ENCODE measurements around the gene RBM23. TPM values are rescaled to one million over a fixed set of nuclear protein-coding genes. Genes with fewer than 3 reads are reported as not detected.

RBM23 gene
- total RNA-seq, 1 experiment from 2014 or later = 105 TPM

- Histone ChIP-seq H3K27me3 (replicated peaks; ENCODE audit: insufficient read depth, low read depth, low read length, poor library complexity) (no peaks in the 10 kb centered on the region), H3K9me3 (ENCODE audit: low read depth, low read length, poor library complexity, severe bottlenecking) (no peaks in the 10 kb centered on the region), H3K27ac (ENCODE audit: low read depth, low read length, poor library complexity, severe bottlenecking) (no peak overlapping the region), H3K4me3 (ENCODE audit: low read depth, low read length, poor library complexity, severe bottlenecking) (no peak overlapping the region), H3K36me3 (ENCODE audit: insufficient read depth, low read length, poor library complexity, severe bottlenecking) (peaks cover 57% of the 10 kb centered on the region), H3K4me1 (ENCODE audit: insufficient read depth, low read length, poor library complexity, severe bottlenecking) (no peaks in the 10 kb centered on the region)
- ChIA-PET CTCF (interaction anchor here (0.6 to 1.2 kb wide), 7 partner anchors 20 to 342 kb away, joined by 3 to 10 read pairs (median 3); no protein-coding TSS in a partner anchor), POLR2A (ENCODE audit: low non-redundant PET) (no interaction called here)
- intact Hi-C loops (cut with micrococcal nuclease; ENCODE audit: unreplicated experiment) = loop anchor here (5.0 kb wide), 1 partner anchor 78 kb away; no protein-coding TSS in a partner anchor
- TF ChIP-seq EZH2 (IDR thresholded peaks at IDR 0.05; ENCODE audit: borderline replicate concordance, low read depth, low read length, poor library complexity, severe bottlenecking) (no peak), CTCF (conservative IDR thresholded peaks at IDR 0.05; ENCODE audit: low read depth, low read length) (peak; percentile 68)
- no TSS peak for BruUV-seq (replicated peaks)
- DNase-seq (ENCODE audit: low spot score) = peak; percentile 79
Observed at GRCh38 chr14:22900081-22900799, 18.7 kb downstream of the RBM23 start.

- ChIA-PET CTCF (no interaction called here), POLR2A (ENCODE audit: low non-redundant PET) (no interaction called here)
- intact Hi-C loops (cut with micrococcal nuclease; ENCODE audit: unreplicated experiment) = no loop called here
- no peaks in the 10 kb centered on the region for H3K4me1 ChIP-seq (ENCODE audit: insufficient read depth, low read length, poor library complexity, severe bottlenecking)
- no peak for TF ChIP-seq EZH2 (IDR thresholded peaks at IDR 0.05; ENCODE audit: borderline replicate concordance, low read depth, low read length, poor library complexity, severe bottlenecking)
- BruUV-seq (replicated peaks) = no TSS peak
- H3K9me3 ChIP-seq (ENCODE audit: low read depth, low read length, poor library complexity, severe bottlenecking) = no peaks in the 10 kb centered on the region
- DNase-seq (ENCODE audit: low spot score) = no peak
- H3K36me3 ChIP-seq (ENCODE audit: insufficient read depth, low read length, poor library complexity, severe bottlenecking) = peaks cover 39% of the 10 kb centered on the region
- H3K27me3 ChIP-seq (replicated peaks; ENCODE audit: insufficient read depth, low read depth, low read length, poor library complexity) = no peaks in the 10 kb centered on the region
- H3K27ac ChIP-seq (ENCODE audit: low read depth, low read length, poor library complexity, severe bottlenecking) = no peak overlapping the region
- H3K4me3 ChIP-seq (ENCODE audit: low read depth, low read length, poor library complexity, severe bottlenecking) = no peak overlapping the region
Observed at GRCh38 chr14:22898302-22899090, 20.5 kb downstream of the RBM23 start.

- CTCF ChIA-PET = interaction anchor here (0.6 kb wide), 1 partner anchor 120 kb away, joined by 10 read pairs; no protein-coding TSS in a partner anchor
- no peak for TF ChIP-seq EZH2 (IDR thresholded peaks at IDR 0.05; ENCODE audit: borderline replicate concordance, low read depth, low read length, poor library complexity, severe bottlenecking)
- TF ChIP-seq CTCF (conservative IDR thresholded peaks at IDR 0.05; ENCODE audit: low read depth, low read length) = no peak
- Histone ChIP-seq H3K27me3 (replicated peaks; ENCODE audit: insufficient read depth, low read depth, low read length, poor library complexity) (no peaks in the 10 kb centered on the region), H3K27ac (ENCODE audit: low read depth, low read length, poor library complexity, severe bottlenecking) (no peak overlapping the region), H3K36me3 (ENCODE audit: insufficient read depth, low read length, poor library complexity, severe bottlenecking) (peaks cover 28% of the 10 kb centered on the region), H3K4me3 (ENCODE audit: low read depth, low read length, poor library complexity, severe bottlenecking) (no peak overlapping the region), H3K4me1 (ENCODE audit: insufficient read depth, low read length, poor library complexity, severe bottlenecking) (no peaks in the 10 kb centered on the region), H3K9me3 (ENCODE audit: low read depth, low read length, poor library complexity, severe bottlenecking) (no peaks in the 10 kb centered on the region)
- POLR2A ChIA-PET (ENCODE audit: low non-redundant PET) = no interaction called here
- intact Hi-C loops (cut with micrococcal nuclease; ENCODE audit: unreplicated experiment) = no loop called here
- no peak for DNase-seq (ENCODE audit: low spot score)
- no TSS peak for BruUV-seq (replicated peaks)
Observed at GRCh38 chr14:22897357-22897756, 21.6 kb downstream of the RBM23 start.
